ENCODE results near the gene BAIAP3.

BAIAP3 gene

DNA sequence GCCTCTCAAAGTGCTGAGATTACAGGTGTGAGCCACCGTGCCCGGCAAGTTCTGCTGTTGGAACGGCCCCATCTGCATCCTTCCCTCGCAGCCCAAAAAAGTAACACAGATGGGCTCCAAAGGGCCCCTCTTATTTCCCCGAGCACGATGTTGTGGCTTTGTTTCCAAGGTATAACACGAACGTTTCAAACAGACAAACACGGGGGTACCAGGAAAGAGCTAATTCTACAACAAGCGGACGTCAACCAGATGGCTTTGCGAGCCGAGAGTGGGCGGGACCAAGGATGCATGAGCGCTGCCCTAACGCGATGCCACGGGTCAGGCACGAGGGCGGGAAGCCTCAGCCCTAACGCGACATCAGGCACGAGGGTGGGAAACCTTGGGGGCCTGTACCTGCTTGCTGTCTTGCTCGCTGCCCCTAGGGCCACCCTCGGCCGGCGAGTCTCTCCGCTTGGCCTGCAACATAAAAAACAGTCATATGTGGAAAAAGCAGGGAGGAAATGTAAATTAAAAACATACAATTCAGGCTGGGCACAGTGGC, 56.9 kb downstream of the BAIAP3 start:
- no peak for DNase-seq (ENCODE audit: low read depth in 3 of 3)

DNA sequence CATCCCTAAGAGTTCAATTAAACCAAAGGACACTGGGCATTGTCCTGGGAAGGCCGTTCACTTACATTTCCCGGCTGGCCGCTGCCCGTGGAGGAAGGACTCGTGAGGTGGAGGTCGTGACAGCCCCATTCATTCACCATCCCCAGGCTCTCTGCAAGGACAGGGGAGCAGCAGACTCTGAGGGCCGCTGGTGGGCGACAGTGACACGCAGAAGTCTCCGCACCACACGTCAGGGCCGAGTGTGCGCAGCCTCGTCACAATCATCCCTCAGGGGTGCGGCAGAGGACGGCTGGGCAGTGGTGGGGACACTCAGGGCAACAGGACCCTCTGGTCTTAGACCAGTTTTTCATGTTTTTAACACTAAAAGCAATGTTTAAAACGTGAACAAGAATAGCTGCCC, 59.4 kb downstream of the BAIAP3 start:
- DNase-seq (ENCODE audit: low read depth in 3 of 3), result no peak

DNA sequence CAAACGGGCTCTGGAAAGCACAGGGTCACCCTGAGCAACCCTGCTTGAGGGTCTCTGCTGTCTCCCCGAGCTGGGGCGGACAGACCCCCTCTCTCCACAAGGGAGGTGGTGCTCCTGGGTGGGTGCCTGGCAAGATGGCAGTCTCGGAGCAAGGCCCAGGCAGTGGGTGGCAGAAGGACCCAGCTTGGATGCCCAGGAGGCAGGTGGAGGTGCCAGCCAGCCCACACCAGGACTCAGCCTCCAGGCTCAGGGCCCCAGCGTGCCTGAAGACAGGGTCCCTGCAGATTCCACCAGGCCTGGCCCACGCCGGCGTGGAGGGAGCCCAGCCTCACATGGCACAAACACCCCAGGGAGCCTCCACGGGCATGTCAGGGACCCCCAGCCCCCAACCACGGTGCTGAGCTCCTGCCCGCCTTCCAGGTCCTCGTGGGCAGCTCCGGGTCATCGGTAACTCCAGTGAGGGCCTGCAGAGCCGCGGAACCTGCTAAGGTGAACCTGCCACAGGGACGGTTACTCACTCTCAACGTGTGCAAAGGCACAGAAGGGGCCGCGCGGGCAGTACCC, 60.2 kb downstream of the BAIAP3 start:
- DNase-seq (ENCODE audit: low read depth in 3 of 3), result no peak

DNA sequence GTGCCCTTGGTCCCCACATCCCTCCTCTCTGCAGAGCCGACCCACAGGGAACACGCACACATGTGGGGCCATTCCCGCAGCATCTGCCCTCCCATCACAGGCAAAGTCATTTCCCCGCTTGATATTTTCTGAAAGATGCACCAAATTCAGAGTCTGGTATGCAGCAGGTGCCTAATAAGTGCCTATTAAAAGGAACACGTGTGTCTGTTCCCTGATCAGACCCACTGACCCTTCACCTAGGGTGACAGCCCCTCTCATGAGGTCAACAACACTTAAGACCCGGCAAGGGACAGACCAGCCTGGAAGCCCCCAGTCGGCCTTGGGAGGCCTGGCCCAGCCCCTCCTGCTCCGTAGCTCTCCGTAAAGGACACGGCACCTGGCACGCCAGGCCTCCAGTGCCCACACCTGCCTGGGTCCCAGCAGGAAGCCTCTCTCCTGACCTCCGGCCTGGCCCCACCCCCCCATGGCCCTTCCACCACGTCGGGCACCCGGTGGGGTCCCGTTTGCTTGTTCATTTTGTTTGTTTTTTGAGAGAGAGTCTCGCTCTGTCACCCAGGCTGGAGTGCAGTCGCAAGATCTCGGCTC, 61.0 kb downstream of the BAIAP3 start:
- no peak for DNase-seq (ENCODE audit: low read depth in 3 of 3)

DNA sequence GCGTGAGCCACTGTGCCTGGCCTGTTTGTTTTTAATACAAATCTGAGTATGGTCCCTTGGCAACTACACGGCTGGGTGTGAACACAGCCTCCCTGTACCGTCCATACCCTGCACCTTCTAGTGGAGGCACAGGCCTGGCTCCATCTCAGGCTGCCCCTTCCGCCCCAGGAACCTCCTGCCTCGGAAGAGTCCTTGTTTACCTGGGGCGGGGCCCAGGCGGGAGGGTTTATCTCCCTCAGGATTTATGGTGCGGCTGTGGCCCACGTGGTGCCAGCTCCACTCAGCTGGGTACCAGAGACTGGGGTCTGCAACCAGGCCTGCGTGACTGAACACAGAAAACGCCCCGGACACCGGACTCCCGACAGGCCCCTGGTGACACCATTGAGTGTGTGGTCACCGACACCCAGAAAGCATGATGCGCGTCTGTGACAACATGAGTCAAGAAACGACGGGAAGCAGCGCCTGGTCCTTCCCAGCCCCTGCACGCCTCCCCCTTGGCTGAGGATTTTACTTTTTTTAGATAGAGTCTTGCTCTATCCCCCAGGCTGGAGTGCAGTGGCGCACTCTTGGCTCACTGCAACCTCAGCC, 62.1 kb downstream of the BAIAP3 start:
- no peak for DNase-seq (ENCODE audit: low read depth in 3 of 3)

DNA sequence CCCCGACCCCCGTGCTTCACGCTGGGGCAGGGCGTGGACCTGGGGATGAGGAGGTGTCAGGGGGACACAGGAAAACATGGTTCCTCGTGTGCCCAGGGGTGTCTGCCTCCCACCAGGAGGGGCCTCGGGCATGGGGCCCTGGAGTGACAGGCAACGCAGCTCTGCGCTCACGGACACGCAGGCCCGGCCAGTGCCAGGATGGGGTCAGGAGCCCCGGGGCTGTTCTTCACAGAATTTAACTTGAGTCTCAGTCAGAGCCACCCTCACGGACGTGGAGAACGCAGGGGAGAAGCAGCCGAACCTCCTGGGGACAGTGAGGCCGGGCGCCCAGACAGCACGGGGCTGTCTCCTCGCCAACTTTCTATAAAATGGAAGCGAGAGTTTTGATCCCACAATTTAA, 64.3 kb downstream of the BAIAP3 start:
- no peak for DNase-seq (ENCODE audit: low read depth in 3 of 3)

DNA sequence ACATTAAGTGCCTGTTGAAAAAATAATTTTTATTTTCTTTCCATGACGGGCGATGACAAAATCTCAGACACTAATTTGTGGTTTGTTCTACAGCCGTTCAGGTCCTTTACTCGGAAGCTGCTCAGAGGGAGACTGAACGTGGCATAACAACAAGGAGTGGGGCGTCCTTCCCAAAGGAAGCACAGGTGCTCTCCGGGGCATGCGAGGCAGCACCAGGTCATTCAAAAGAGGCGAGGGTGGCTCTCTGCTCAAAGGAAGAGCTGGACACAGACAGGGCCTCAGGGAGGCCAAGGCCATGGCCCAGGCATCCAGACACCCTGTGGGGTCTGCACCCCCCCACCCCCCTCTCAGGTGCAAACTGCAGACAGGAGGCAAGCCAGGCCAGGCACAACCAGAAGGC, 64.9 kb downstream of the BAIAP3 start:
- no peak for DNase-seq (ENCODE audit: low read depth in 3 of 3)
